Thoracic aorta (tissue), 2 donors: Measurements from ENCODE around the gene LRPAP1. TPM values are rescaled to one million over a fixed set of nuclear protein-coding genes. Genes with fewer than 3 reads are reported as not detected.

ENCODE experiments used
- ATAC-seq: fragments of 150-250 bp; one replicate; pipeline ENCODE4 v1.8.0; 2017; ENCODE audit warnings: low read depth; ENCODE audit not compliant: insufficient number of reproducible peaks, low FRiP score
- DNase-seq: peaks from one replicate; pipeline ENCODE4 v3.0.0-alpha.2; 2020; ENCODE audit warnings: low spot score
- H3K27ac ChIP-seq, 2 donors: fragments of 200-600 bp; sonication (generic); 1 replicate in 1 of 2; 2 replicates in 1 of 2; pipeline ENCODE4 v1.5.1; 2016; ENCODE audit warnings: mild to moderate bottlenecking in 2 of 2, moderate library complexity in 2 of 2
- H3K27me3 ChIP-seq: fragments of 200-600 bp; sonication (generic); replicated peaks from 2 replicates; pipeline ENCODE4 v1.6.0; 2016; ENCODE audit warnings: mild to moderate bottlenecking; ENCODE audit not compliant: insufficient read depth
- H3K36me3 ChIP-seq: fragments of 200-600 bp; sonication (generic); one replicate; pipeline ENCODE4 v1.5.1; 2016
- H3K4me1 ChIP-seq, 2 donors: fragments of 200-600 bp; sonication (generic); 1 replicate in 1 of 2; 2 replicates in 1 of 2; pipeline versions ENCODE4 v1.5.1 to v1.6.0; 2016; ENCODE audit warnings: low read depth in 2 of 2, mild to moderate bottlenecking in 1 of 2; ENCODE audit not compliant: control insufficient read depth in 1 of 2
- H3K4me3 ChIP-seq: fragments of 200-600 bp; sonication (generic); 2 replicates; pipeline ENCODE4 v1.5.1; 2016; ENCODE audit warnings: mild to moderate bottlenecking
- H3K9me3 ChIP-seq: fragments of 200-600 bp; sonication (generic); 2 replicates; pipeline ENCODE4 v1.5.1; 2016
- CTCF ChIP-seq: fragments of 200-600 bp; sonication (generic); IDR thresholded peaks from one replicate; pipeline ENCODE4 v1.5.1; 2019; ENCODE audit warnings: antibody characterized with exemption
- total RNA-seq, 2 donors: library from RNA; depleted of rRNA; stranded (reverse); fragments of >200 nt; gene quantifications; one replicate each; pipeline versions ENCODE4 v1.1.0 to v1.2.3, GENCODE V29; 2016

The LRPAP1 gene
- total RNA-seq, 2 donors from 2014 or later: 155 to 263 TPM

- H3K36me3 ChIP-seq: no peaks in the 10 kb centered on the region
- no peak for TF ChIP-seq CTCF
- H3K27me3 ChIP-seq: no peaks in the 10 kb centered on the region
- peaks cover 14 to 32% of the 10 kb centered on the region in 2 donors for H3K4me1 ChIP-seq
- no peaks in the 10 kb centered on the region for H3K9me3 ChIP-seq
- no peak for DNase-seq
- no peak for ATAC-seq
- H3K27ac ChIP-seq: no peak overlapping the region
- no peak overlapping the region for H3K4me3 ChIP-seq
Measured at GRCh38 chr4:3533423-3533820, 1.2 kb upstream of the LRPAP1 start.

- ATAC-seq (peak; percentile 17), DNase-seq (no peak)
- Histone ChIP-seq H3K4me3 (peak overlapping the region; percentile 86), H3K27me3 (no peaks in the 10 kb centered on the region), H3K4me1 (peaks cover 14 to 32% of the 10 kb centered on the region in 2 donors), H3K27ac (peak overlapping the region in 1 of 2 donors; percentile 48), H3K36me3 (no peaks in the 10 kb centered on the region), H3K9me3 (no peaks in the 10 kb centered on the region)
- TF ChIP-seq CTCF: no peak
Measured at GRCh38 chr4:3532751-3533422, 665 bp upstream of the LRPAP1 start.

- H3K4me1 ChIP-seq: peaks cover 14 to 32% of the 10 kb centered on the region in 2 donors
- no peaks in the 10 kb centered on the region for H3K27me3 ChIP-seq
- H3K36me3 ChIP-seq: no peaks in the 10 kb centered on the region
- no peak overlapping the region for H3K27ac ChIP-seq
- no peak for DNase-seq
- H3K9me3 ChIP-seq: no peaks in the 10 kb centered on the region
- no peak for ATAC-seq
- no peak for TF ChIP-seq CTCF
- H3K4me3 ChIP-seq: peak overlapping the region; percentile 86
Measured at GRCh38 chr4:3531318-3531878, 824 bp downstream of the LRPAP1 start.

- peak overlapping the region; percentile 86 for H3K4me3 ChIP-seq
- DNase-seq (no peak), ATAC-seq (no peak)
Measured at GRCh38 chr4:3530663-3531254, 1.5 kb downstream of the LRPAP1 start.

More at GRCh38 chr4:3530663-3531254, 1.5 kb downstream of the LRPAP1 start:
- no peaks in the 10 kb centered on the region for H3K9me3 ChIP-seq
- H3K4me1 ChIP-seq: peaks cover 14 to 32% of the 10 kb centered on the region in 2 donors
- H3K36me3 ChIP-seq: peaks cover under 1% of the 10 kb centered on the region
- no peak for TF ChIP-seq CTCF
- H3K27ac ChIP-seq: no peak overlapping the region
- H3K27me3 ChIP-seq: no peaks in the 10 kb centered on the region
